Stomach (tissue), 4 donors: ENCODE data around the gene DPYD.

Experiments used
- CTCF ChIP-seq, 7 experiments: fragments of 450-650 bp in 4 of 7; fragments of 200-600 bp in 3 of 7; sonication (generic) in 3 of 7; IDR thresholded peaks; one replicate each; pipeline ENCODE4 v1.5.1; 2016 to 2019; ENCODE audit warnings: antibody characterized with exemption in 7 of 7, control low read depth in 2 of 7, mild to moderate bottlenecking in 1 of 7
- EP300 ChIP-seq: sonication (generic); formaldehyde crosslinking; IDR thresholded peaks from one replicate; pipeline ENCODE4 v1.6.1; 2017; ENCODE audit warnings: antibody characterized with exemption
- POLR2A ChIP-seq, 4 donors: fragments of 450-650 bp; IDR thresholded peaks; one replicate each; pipeline ENCODE4 v1.6.1; 2016; ENCODE audit warnings: antibody characterized with exemption in 4 of 4, control low read depth in 2 of 4, mild to moderate bottlenecking in 1 of 4, moderate library complexity in 1 of 4
- POLR2AphosphoS5 ChIP-seq, 3 donors: sonication (generic); formaldehyde crosslinking; IDR thresholded peaks; one replicate each; pipeline ENCODE4 v1.6.1; 2016; ENCODE audit warnings: antibody characterized with exemption in 3 of 3

- TF ChIP-seq CTCF (IDR thresholded peaks at IDR 0.05) (no peak), POLR2AphosphoS5 (IDR thresholded peaks at IDR 0.05) (no peak), POLR2A (IDR thresholded peaks at IDR 0.05) (no peak), EP300 (no peak)
These were observed 553.9 kb downstream of the DPYD start for GRCh38 chr1:97366984-97367383.
